Chondrocyte (in vitro differentiated cells): ENCODE measurements around the gene TMEM203. TPM values are rescaled to one million over a fixed set of nuclear protein-coding genes. Genes with fewer than 3 reads are reported as not detected.

Experiments used
- DNase-seq: peaks from one replicate; pipeline ENCODE4 v3.0.0; 2021; ENCODE audit warnings: mixed read lengths, low spot score
- H3K27ac Mint-ChIP-seq: one replicate; pipeline ENCODE4 v1.8.0; 2021; ENCODE audit warnings: mild to moderate bottlenecking, moderate library complexity, mixed read lengths; ENCODE audit not compliant: unreplicated experiment
- H3K27me3 Mint-ChIP-seq: 2 replicates; pipeline ENCODE4 v1.8.0; 2021; ENCODE audit warnings: low read depth, mixed read lengths
- H3K36me3 Mint-ChIP-seq: 2 replicates; pipeline ENCODE4 v1.8.0; 2021; ENCODE audit warnings: low read depth, mixed read lengths
- H3K4me1 Mint-ChIP-seq: 2 replicates; pipeline ENCODE4 v1.8.0; 2021; ENCODE audit warnings: low read depth, mild to moderate bottlenecking, mixed read lengths
- H3K4me3 Mint-ChIP-seq: one replicate; pipeline ENCODE4 v1.8.0; 2021; ENCODE audit warnings: mild to moderate bottlenecking, moderate library complexity, mixed read lengths; ENCODE audit not compliant: unreplicated experiment
- H3K9me3 Mint-ChIP-seq: 2 replicates; pipeline ENCODE4 v1.8.0; 2021; ENCODE audit warnings: low read depth, mixed read lengths
- CTCF ChIP-seq: fragments of 200-600 bp; sonication (generic); IDR thresholded peaks from 2 replicates; pipeline ENCODE4 v1.5.0; 2021; ENCODE audit warnings: antibody characterized with exemption, mild to moderate bottlenecking, moderate library complexity
- total RNA-seq: library from RNA; stranded (reverse); gene quantifications from 3 replicates; pipeline ENCODE4 v1.2.1, GENCODE V29; 2021

Gene TMEM203
- total RNA-seq, 1 donor from 2014 or later = 34.9 TPM

GRCh38 chr9:137214620-137215019 is 9.2 kb upstream of the TMEM203 start:
- TF ChIP-seq CTCF = no peak
- no peak overlapping the region for H3K4me3 Mint-ChIP-seq
- DNase-seq = no peak
- H3K27me3 Mint-ChIP-seq = no peaks in the 10 kb centered on the region
- H3K27ac Mint-ChIP-seq = no peak overlapping the region
- peaks cover 7% of the 10 kb centered on the region for H3K4me1 Mint-ChIP-seq
- no peaks in the 10 kb centered on the region for H3K9me3 Mint-ChIP-seq
- peaks cover 2% of the 10 kb centered on the region for H3K36me3 Mint-ChIP-seq

GRCh38 chr9:137213160-137214060 is 8.0 kb upstream of the TMEM203 start:
- peak; percentile 48 for TF ChIP-seq CTCF
- no peaks in the 10 kb centered on the region for H3K9me3 Mint-ChIP-seq
- no peak for DNase-seq
- H3K4me1 Mint-ChIP-seq = peaks cover under 1% of the 10 kb centered on the region
- H3K36me3 Mint-ChIP-seq = peaks cover 4% of the 10 kb centered on the region
- H3K4me3 Mint-ChIP-seq = no peak overlapping the region
- H3K27me3 Mint-ChIP-seq = no peaks in the 10 kb centered on the region
- no peak overlapping the region for H3K27ac Mint-ChIP-seq

GRCh38 chr9:137212520-137212919 is 7.1 kb upstream of the TMEM203 start:
- peaks cover 2% of the 10 kb centered on the region for H3K4me1 Mint-ChIP-seq
- H3K27ac Mint-ChIP-seq = no peak overlapping the region
- no peak overlapping the region for H3K4me3 Mint-ChIP-seq
- DNase-seq = no peak
- H3K36me3 Mint-ChIP-seq = peaks cover 5% of the 10 kb centered on the region
- H3K9me3 Mint-ChIP-seq = no peaks in the 10 kb centered on the region
- TF ChIP-seq CTCF = peak; percentile 11
- H3K27me3 Mint-ChIP-seq = no peaks in the 10 kb centered on the region

GRCh38 chr9:137211532-137211931 is 6.1 kb upstream of the TMEM203 start:
- no peak overlapping the region for H3K27ac Mint-ChIP-seq
- peaks cover 6% of the 10 kb centered on the region for H3K36me3 Mint-ChIP-seq
- no peak for DNase-seq
- no peaks in the 10 kb centered on the region for H3K27me3 Mint-ChIP-seq
- H3K9me3 Mint-ChIP-seq = no peaks in the 10 kb centered on the region
- H3K4me3 Mint-ChIP-seq = no peak overlapping the region
- TF ChIP-seq CTCF = no peak
- H3K4me1 Mint-ChIP-seq = peaks cover 12% of the 10 kb centered on the region

GRCh38 chr9:137206602-137207001 is 1.2 kb upstream of the TMEM203 start:
- H3K9me3 Mint-ChIP-seq = no peaks in the 10 kb centered on the region
- H3K27ac Mint-ChIP-seq = peak overlapping the region; percentile 33
- H3K4me1 Mint-ChIP-seq = peaks cover 51% of the 10 kb centered on the region
- peaks cover 4% of the 10 kb centered on the region for H3K36me3 Mint-ChIP-seq
- H3K27me3 Mint-ChIP-seq = no peaks in the 10 kb centered on the region
- no peak for DNase-seq
- TF ChIP-seq CTCF = no peak
- peak overlapping the region; percentile 91 for H3K4me3 Mint-ChIP-seq
